AG10803 (cell line): ENCODE data around the gene RHOF.

Experiments used
- DNase-seq: peaks from one replicate; pipeline ENCODE4 v3.0.0; 2010; ENCODE audit warnings: low read depth
- H3K4me3 ChIP-seq: 2 replicates; pipeline ENCODE4 v1.5.1; 2011; ENCODE audit warnings: mild to moderate bottlenecking, low read length, control low read depth
- TF ChIP-seq, protein P1 (sequence below): conservative IDR thresholded peaks from 2 replicates; pipeline ENCODE4 v1.5.1; 2011; ENCODE audit warnings: mild to moderate bottlenecking, low read length, control low read depth, inconsistent platforms

Gene RHOF

DNA sequence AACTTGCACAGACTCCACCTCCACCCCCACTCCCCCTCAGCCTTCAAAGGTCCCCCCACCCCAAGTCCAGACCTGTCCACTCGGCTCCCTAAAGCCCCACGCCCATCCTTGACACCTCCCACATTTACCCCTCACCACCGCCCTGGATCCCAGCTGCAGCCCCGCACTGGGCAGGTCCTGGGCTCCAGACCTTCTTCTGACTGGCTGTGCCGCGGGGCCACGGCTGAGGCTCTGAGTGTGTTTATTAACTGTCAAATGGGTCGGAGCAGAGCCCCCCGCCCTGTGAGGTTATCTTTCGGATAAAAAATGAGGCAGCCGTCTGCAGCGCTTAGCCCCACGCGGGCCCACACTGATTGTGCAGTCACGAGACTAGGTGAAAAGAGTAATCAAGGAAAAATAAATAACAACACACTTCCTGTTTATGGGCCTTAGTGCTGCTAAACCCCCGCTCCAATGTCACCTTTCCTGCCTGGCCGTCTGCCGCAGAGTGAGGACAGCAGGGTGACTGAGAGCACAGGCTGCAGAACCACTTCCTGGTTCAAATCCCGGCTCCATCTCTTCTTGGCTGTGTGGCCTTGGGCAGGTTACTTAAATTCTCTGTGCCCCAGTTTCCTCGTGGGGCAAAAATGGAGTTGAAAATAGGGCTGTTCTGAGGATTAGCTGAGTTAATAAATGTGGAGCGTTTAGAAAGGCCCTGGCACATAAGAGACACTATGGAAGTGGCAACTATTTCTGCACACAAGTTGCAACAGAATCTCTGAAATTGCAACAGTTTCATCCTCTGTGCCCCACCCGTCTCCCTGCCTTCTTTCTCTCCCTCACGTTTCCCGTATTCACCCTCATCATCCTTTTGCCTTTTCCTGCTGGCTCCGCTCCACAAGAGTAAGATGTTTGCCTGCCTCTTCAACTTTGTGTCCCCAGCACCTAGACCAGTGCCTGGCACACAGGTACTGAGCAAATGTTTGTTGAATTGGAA, 19.7 kb upstream of the RHOF start:
- H3K4me3 ChIP-seq: peak overlapping the region; percentile 85
- DNase-seq: peak; percentile 69
- TF ChIP-seq, protein P1, sequence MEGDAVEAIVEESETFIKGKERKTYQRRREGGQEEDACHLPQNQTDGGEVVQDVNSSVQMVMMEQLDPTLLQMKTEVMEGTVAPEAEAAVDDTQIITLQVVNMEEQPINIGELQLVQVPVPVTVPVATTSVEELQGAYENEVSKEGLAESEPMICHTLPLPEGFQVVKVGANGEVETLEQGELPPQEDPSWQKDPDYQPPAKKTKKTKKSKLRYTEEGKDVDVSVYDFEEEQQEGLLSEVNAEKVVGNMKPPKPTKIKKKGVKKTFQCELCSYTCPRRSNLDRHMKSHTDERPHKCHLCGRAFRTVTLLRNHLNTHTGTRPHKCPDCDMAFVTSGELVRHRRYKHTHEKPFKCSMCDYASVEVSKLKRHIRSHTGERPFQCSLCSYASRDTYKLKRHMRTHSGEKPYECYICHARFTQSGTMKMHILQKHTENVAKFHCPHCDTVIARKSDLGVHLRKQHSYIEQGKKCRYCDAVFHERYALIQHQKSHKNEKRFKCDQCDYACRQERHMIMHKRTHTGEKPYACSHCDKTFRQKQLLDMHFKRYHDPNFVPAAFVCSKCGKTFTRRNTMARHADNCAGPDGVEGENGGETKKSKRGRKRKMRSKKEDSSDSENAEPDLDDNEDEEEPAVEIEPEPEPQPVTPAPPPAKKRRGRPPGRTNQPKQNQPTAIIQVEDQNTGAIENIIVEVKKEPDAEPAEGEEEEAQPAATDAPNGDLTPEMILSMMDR: no peak

DNA sequence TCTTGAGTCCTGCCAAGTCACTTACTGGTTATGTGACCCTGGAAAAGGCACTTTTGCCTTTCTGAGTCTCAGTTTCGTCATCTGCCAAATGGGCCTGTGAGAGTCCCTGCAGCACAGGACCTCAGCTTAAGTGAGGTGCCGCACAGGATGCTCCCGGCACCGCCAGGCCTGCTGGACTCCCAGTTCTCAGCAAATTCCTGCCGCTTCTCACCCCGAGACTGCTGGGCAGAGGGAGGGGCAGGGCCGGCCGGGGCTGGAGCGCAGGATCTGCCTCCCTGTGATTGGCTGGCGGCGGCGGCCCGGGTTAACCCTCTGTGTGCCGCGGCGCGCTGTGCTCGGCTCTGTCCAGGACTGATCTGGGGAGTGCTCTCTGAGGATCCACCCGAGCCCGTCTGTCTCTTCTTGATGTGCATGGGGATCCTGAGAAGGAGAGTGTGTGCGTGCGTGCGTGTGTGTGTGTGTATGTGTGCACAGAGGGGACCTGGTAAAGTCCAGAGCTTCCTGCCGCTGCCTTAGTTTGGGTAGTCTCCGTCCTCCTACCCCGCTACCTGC, 18.9 kb upstream of the RHOF start:
- TF ChIP-seq, protein P1: no peak
- peak overlapping the region; percentile 85 for H3K4me3 ChIP-seq
- peak; percentile 75 for DNase-seq

DNA sequence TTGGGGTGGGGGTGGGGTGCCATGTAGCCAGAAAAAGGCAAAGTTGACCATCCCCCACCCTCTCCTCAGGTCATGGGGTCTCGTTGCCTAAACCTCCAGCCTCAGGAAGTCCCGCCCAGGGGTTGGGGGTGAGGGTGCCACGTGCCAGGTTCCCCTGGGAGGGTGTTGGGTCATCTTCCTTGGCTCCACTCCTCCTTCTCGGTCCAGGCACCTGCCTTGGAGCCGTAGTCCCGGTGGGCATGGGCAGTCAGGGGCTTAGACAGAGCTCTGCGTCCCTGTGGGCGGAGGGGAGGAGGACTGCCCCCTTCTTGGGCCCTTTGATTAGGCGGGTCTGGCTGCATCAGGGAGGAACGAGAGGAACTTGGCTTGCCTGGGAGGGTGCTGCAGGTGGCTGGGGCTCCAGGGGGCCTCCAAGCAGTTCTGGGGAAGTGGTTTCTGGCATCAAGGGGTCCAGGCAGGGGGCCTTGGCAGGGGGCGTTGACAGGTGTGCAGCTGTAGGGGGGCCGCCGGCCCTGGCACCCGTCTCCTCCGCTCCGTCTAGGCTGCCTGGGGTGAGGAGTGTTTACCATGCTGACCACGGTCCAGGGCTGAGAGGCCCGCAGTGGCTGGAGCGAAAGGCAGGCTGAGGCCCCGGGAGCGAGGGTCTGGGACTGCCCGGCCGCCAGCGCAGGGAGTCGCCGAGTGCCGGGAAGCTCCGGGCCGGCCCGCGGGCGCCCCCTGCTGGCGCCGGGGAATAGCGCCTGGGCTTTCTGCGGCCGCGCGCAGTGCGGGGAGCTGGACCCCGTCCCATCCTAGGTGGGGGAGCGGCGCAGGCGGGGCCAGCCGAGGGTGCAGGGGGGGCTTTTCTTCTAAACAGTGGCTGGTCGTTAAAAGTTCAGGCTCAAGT, 18.2 kb upstream of the RHOF start:
- peak overlapping the region; percentile 85 for H3K4me3 ChIP-seq
- DNase-seq: peak; percentile 57
- TF ChIP-seq, protein P1: peak; percentile 45

DNA sequence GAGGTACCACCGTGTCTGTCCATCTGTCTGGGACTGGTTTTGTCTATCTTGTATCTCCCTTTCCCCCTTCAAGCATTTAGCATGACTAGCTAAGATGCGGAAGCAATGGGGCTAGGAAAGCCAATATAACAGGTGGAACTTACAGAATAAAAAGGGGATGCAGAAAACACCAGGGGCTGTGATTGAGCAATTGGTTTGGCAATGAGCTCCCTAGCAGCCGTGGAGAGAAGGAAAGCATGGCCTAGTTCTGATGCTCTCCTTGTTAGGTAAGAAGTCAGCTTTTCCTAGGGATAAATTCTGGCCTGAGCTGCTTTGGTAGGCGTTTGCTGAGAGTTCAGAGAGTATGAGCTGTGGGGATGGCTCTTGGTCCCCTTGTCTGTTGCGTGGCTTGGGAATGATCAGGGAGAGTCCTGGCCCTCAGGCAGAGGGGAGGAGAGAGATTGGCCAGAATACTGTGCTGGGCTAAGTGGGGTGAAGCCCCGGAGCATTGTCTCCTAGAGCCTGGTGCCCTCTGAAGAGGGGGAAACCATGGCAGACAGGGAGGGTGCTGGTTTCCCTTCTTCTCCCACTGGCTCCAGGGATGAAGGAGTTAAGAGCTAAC, 17.4 kb upstream of the RHOF start:
- TF ChIP-seq, protein P1: no peak
- DNase-seq: no peak
- peak overlapping the region; percentile 85 for H3K4me3 ChIP-seq

DNA sequence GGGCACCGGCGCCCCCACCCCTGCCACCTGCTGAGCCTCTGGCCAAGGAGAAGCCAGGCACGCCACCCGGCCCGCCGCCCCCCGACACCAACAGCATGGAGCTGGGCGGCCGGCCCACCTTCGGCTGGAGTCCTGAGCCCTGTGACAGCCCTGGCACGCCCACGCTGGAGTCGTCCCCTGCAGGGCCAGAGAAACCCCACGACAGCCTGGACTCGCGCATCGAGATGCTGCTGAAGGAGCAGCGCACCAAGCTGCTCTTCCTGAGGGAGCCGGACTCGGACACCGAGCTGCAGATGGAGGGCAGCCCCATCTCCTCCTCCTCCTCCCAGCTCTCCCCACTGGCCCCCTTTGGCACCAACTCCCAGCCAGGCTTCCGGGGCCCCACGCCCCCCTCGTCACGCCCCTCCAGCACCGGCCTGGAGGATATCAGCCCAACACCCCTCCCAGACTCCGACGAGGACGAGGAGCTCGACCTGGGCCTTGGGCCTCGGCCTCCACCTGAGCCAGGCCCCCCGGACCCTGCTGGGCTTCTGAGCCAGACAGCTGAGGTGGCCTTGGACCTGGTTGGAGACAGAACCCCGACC, 16.8 kb upstream of the RHOF start:
- TF ChIP-seq, protein P1: no peak
- DNase-seq: no peak
- no peak overlapping the region; the same call in 1 of the 2 replicates for H3K4me3 ChIP-seq

DNA sequence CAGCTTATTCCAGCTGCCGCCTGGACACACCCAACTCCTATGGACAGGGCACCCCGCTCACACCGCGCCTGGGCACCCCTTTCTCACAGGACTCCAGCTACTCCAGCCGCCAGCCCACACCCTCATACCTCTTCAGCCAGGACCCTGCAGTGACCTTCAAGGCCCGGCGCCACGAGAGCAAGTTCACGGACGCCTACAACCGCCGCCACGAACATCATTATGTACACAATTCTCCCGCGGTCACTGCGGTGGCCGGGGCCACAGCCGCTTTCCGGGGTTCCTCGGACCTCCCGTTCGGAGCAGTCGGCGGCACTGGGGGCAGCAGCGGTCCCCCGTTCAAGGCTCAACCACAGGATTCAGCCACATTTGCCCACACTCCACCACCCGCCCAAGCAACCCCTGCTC, 16.2 kb upstream of the RHOF start:
- no peak for DNase-seq
- no peak overlapping the region for H3K4me3 ChIP-seq
- TF ChIP-seq, protein P1: no peak
